Astrocyte (in vitro differentiated cells and primary cell): ENCODE measurements around the gene MELTF.

Experiments
- CTCF ChIP-seq: IDR thresholded peaks from 2 replicates; pipeline ENCODE4 v1.5.1; 2011; ENCODE audit warnings: low read depth, mild to moderate bottlenecking, inconsistent platforms, low read length, moderate library complexity; ENCODE audit not compliant: insufficient read depth
- EZH2 ChIP-seq: IDR thresholded peaks from 2 replicates; pipeline ENCODE4 v1.6.1; 2012; ENCODE audit warnings: mild to moderate bottlenecking, low read length, inconsistent platforms; ENCODE audit not compliant: insufficient read depth

GRCh38 chr3:196989721-196990262 lies 39.8 kb downstream of the MELTF start:
- TF ChIP-seq CTCF (no peak), EZH2 (no peak)
